Lower leg skin (tissue), 4 donors: ENCODE results near the gene LPIN3. TPM values are rescaled to one million over a fixed set of nuclear protein-coding genes. Genes with fewer than 3 reads are reported as not detected.

Experiments used
- DNase-seq, 2 donors: peaks; one replicate each; pipeline ENCODE4 v3.0.0-alpha.2; 2019; ENCODE audit warnings: low spot score in 2 of 2
- H3K4me3 ChIP-seq: fragments of 200-600 bp; sonication (generic); 2 replicates; pipeline ENCODE4 v1.5.1; 2017; ENCODE audit warnings: mild to moderate bottlenecking, low read depth; ENCODE audit not compliant: poor library complexity, severe bottlenecking
- POLR2A ChIP-seq, 2 donors: fragments of 450-650 bp; IDR thresholded peaks; one replicate each; pipeline ENCODE4 v1.6.1; 2016 to 2017; ENCODE audit warnings: antibody characterized with exemption in 2 of 2, mild to moderate bottlenecking in 1 of 2, moderate library complexity in 1 of 2
- WGBS, 2 donors: methylation state at CpG; one replicate each; pipeline ENCODE4 v1.1.5; 2018; 5-methylcytosine and 5-hydroxymethylcytosine counted together
- intact Hi-C: fragments of 100-400 bp; cut with DNase I; formaldehyde crosslinking; loops from one replicate; pipeline ENCODE4 v1.15.0; 2023; ENCODE audit warnings: low total_unique reads
- total RNA-seq, 4 donors: library from RNA; depleted of rRNA; stranded (reverse); fragments of >200 nt; gene quantifications; one replicate each; pipeline ENCODE4 v1.1.0, GENCODE V29; 2016
- TF ChIP-seq, protein P1 (sequence below), 3 donors: fragments of 450-650 bp; IDR thresholded peaks; one replicate each; pipeline ENCODE4 v1.5.1; 2016; ENCODE audit warnings: antibody characterized with exemption in 3 of 3, mild to moderate bottlenecking in 3 of 3, moderate library complexity in 2 of 3

The LPIN3 gene
- total RNA-seq, 4 donors from 2014 or later: 53.3 to 135 (median 66.6) TPM

DNA sequence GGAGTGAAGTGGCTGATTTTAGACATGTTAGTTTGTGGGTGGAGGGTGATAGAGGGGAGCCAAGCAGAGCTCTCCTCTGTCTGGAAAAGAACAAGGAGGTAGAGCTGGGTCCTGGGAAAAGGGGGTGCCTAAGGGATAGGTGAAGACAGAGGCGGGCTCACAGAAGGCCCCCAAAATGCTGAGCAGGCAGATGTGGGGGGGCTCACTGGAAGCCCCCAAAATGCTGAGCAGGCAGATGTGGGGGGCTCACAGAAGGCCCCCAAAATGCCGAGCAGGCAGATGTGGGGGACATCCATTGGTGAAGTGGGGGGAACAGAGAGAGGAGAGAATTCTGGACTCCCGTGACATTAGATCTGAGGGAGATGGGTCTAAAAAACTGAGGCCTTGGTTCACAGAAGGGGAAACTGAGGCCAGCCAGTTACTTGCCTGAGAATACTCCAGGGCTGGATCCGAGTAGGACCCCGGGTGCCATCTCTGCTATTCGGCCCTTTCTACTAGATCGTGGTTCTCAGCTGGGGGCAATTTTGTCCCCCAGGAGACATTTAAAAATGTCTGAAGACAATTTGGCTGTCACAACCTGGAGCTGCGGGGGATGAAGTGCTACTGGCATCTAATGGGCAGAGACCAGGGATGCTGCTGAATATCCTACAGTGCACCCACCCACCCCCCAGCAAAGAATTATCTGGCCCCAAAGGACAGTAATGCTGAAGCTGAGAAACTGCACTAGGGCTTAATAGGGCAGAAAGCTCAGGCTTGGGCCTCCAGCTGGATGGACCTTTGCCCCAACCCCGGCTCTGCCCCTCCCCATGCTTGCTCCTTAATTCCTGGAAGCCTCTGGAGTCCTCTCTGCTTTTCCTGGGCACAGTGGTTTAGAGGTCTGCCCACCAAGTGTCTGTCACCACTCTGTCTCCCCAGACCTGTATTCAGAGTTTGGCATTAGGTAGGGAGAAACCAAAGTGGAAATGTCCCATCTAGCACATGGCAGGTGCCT lies 2.1 kb downstream of the LPIN3 start:
- no peak overlapping the region for H3K4me3 ChIP-seq
- no peak for DNase-seq
- TF ChIP-seq, protein P1, sequence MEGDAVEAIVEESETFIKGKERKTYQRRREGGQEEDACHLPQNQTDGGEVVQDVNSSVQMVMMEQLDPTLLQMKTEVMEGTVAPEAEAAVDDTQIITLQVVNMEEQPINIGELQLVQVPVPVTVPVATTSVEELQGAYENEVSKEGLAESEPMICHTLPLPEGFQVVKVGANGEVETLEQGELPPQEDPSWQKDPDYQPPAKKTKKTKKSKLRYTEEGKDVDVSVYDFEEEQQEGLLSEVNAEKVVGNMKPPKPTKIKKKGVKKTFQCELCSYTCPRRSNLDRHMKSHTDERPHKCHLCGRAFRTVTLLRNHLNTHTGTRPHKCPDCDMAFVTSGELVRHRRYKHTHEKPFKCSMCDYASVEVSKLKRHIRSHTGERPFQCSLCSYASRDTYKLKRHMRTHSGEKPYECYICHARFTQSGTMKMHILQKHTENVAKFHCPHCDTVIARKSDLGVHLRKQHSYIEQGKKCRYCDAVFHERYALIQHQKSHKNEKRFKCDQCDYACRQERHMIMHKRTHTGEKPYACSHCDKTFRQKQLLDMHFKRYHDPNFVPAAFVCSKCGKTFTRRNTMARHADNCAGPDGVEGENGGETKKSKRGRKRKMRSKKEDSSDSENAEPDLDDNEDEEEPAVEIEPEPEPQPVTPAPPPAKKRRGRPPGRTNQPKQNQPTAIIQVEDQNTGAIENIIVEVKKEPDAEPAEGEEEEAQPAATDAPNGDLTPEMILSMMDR (IDR thresholded peaks at IDR 0.05): no peak
- no peak for TF ChIP-seq POLR2A (IDR thresholded peaks at IDR 0.05)
- intact Hi-C loops: loop anchor here (5.0 kb wide), 2 partner anchors 170 to 225 kb away; no protein-coding TSS in a partner anchor
- WGBS, 2 donors: 87 to 96% methylated on average over 8 to 9 of the region's 9 CpGs

DNA sequence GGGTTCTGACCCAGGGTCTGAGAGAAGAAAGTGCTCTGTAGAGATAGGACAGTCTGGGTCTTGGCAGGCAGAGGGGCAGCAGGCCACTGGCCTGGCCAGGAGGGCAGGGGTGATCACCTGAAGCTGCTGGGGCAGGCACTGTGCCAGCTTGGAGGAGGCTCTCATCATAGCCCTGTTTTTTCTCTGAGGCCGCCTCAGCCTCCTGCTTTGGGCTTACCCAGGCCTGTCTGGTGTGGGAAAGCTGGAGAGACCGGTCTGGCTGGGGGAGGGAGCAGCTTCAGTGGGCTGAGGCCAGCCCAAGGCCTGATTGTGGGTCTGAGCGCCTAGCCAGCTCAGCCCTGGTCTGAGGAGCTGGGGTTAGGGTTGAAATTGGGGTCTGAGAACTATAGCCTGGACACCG lies 3.9 kb downstream of the LPIN3 start:
- intact Hi-C loops: loop anchor here (5.0 kb wide), 2 partner anchors 172 to 223 kb away; no protein-coding TSS in a partner anchor
- no peak overlapping the region for H3K4me3 ChIP-seq
- TF ChIP-seq, protein P1 (IDR thresholded peaks at IDR 0.05): no peak
- TF ChIP-seq POLR2A (IDR thresholded peaks at IDR 0.05): no peak
- 60% methylated on average over 4 of the region's 4 CpGs for WGBS, 2 donors
- DNase-seq: no peak

DNA sequence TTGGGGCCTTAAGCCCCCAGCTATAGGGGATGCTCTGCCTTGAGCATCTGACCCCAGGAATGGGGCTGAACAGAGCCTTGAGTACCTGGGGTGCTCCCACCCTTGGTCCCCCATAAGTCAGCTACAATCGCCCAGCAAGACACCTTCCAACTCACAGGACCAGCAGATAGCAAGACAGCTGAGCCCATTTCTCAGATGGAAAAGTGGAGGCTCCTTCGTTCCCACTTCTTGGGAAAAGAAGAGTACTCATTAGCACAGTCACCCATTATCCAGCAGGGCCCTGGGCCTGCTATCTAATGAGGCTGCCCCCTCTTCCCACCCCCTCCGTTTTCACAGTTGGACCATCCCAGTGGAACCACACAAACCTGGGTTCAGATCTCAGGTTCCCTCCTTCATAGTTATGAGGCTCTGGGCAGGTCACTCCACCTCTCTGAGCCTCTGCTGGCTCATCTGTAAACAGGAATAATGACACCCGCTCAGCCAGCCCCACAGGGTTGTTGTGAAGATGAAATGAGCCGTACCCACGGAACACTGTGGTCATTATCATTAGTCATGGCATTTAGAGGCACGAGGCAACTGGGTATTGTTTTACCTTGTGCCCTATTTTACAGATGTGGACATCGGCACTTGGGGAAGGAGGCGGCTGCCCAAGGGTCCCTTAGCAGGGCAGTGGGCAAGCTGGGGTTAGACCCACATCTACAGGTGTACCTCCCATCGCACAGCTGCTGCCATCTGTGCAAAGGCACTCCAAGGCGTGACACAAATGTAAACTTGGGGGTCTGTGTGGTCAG lies 4.5 kb downstream of the LPIN3 start:
- intact Hi-C loops: loop anchor here (5.0 kb wide), 2 partner anchors 173 to 222 kb away; no protein-coding TSS in a partner anchor
- no peak for DNase-seq
- no peak overlapping the region for H3K4me3 ChIP-seq
- TF ChIP-seq, protein P1 (IDR thresholded peaks at IDR 0.05): no peak
- TF ChIP-seq POLR2A (IDR thresholded peaks at IDR 0.05): no peak
- WGBS, 2 donors: 80 to 84% methylated on average over 11 of the region's 11 CpGs

DNA sequence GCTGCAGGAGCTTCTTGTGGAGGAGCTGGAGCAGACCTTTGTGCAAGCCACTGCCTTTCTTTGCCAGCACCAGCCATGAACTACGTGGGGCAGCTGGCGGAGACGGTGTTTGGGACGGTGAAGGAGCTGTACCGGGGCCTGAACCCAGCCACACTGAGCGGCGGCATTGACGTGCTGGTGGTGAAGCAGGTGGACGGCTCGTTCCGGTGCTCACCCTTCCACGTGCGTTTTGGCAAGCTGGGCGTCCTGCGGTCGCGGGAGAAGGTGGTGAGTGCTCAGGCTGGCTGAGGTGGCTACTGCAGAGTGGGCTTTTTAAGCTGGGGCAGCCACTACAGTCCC lies 5.1 kb downstream of the LPIN3 start:
- intact Hi-C loops: no loop called here
- 88 to 93% methylated on average over 17 of the region's 17 CpGs for WGBS, 2 donors
- no peak for TF ChIP-seq POLR2A (IDR thresholded peaks at IDR 0.05)
- TF ChIP-seq, protein P1 (IDR thresholded peaks at IDR 0.05): no peak
- H3K4me3 ChIP-seq: no peak overlapping the region
- peak in 1 of 2 donors; percentile 83 for DNase-seq

DNA sequence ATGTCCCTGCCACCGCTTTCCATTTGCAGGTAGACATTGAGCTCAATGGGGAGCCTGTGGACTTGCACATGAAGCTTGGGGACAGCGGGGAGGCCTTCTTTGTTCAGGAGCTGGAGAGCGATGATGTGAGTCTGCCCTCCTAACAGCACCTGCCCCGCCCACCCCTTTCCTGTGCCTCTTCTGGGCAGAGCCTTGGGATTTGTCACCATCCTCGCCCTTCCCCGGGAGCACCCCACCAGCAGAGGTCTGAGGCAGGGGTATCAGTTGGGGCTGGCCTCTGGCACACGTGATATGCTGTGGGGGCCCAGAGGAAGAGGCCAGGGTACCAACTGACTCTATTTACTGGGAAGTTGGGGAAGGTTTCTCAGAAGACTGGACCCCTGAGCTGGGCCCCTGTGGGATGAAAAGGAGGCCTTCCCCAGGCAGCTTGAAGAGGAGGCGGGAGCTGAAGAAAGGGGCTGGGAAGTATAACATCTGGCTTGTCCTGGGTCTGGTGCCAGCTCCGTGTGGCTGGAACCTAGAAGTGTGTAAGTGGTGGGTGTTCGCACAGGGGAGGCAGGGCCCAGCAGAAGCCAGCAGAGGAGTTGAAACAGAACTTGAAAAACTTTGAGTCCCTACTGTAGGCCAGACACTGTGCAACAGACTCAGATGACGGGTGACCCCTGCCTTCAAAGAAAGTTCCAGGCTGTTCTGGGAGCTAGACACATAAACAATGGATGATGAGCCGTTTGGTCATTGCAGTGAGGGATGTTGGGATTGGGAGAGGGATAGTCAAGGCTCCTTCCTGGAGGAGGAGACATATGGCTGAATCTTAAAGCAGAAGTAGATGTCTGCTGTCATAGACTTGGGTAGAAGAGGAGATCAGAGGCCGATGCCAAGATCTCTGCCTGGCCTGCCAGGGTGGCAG lies 7.2 kb downstream of the LPIN3 start:
- TF ChIP-seq, protein P1 (IDR thresholded peaks at IDR 0.05): no peak
- no peak for TF ChIP-seq POLR2A (IDR thresholded peaks at IDR 0.05)
- H3K4me3 ChIP-seq: no peak overlapping the region
- no peak for DNase-seq
- intact Hi-C loops: no loop called here
- WGBS, 2 donors: 82 to 84% methylated on average over 13 of the region's 13 CpGs
